Endodermal cell (in vitro differentiated cells): ENCODE measurements around the gene NECTIN3. TPM values are rescaled to one million over a fixed set of nuclear protein-coding genes. Genes with fewer than 3 reads are reported as not detected.
A peak's percentile ranks its signal among the peaks of the same experiment; 100 is the strongest.

Experiments used
- DNase-seq: peaks from one replicate; pipeline ENCODE4 v3.0.0-alpha.2; 2017
- H3K27ac ChIP-seq: 2 replicates; pipeline ENCODE4 v1.5.1; 2013; ENCODE audit warnings: mild to moderate bottlenecking, low read depth, low read length, moderate library complexity
- H3K27me3 ChIP-seq: 2 replicates; pipeline ENCODE4 v1.6.1; 2013; ENCODE audit warnings: mild to moderate bottlenecking, low read length, moderate library complexity; ENCODE audit not compliant: insufficient read depth, control insufficient read depth, poor library complexity, severe bottlenecking
- H3K36me3 ChIP-seq: 2 replicates; pipeline ENCODE4 v1.7.0; 2013; ENCODE audit warnings: mild to moderate bottlenecking, low read length, moderate library complexity; ENCODE audit not compliant: control insufficient read depth, insufficient read depth
- H3K4me1 ChIP-seq: one replicate; pipeline ENCODE4 v1.7.0; 2013; ENCODE audit warnings: low read length; ENCODE audit not compliant: control insufficient read depth, insufficient read depth
- H3K4me3 ChIP-seq: 2 replicates; pipeline ENCODE4 v1.5.1; 2013; ENCODE audit warnings: mild to moderate bottlenecking, low read length, moderate library complexity
- H3K9ac ChIP-seq: 2 replicates; pipeline ENCODE4 v1.6.1; 2013; ENCODE audit warnings: mild to moderate bottlenecking, low read length, moderate library complexity; ENCODE audit not compliant: poor library complexity, severe bottlenecking; ENCODE audit errors: extremely low read depth
- H3K9me3 ChIP-seq: 2 replicates; pipeline ENCODE4 v1.6.1; 2013; ENCODE audit warnings: mild to moderate bottlenecking, low read length, moderate library complexity; ENCODE audit not compliant: control insufficient read depth
- H3K27ac Mint-ChIP-seq: 2 replicates; pipeline ENCODE4 v1.8.0; 2020; ENCODE audit warnings: mixed read lengths
- H3K27me3 Mint-ChIP-seq: 2 replicates; pipeline ENCODE4 v1.8.0; 2021; ENCODE audit warnings: mild to moderate bottlenecking, mixed read lengths; ENCODE audit not compliant: insufficient read depth
- H3K36me3 Mint-ChIP-seq: 2 replicates; pipeline ENCODE4 v1.8.0; 2020; ENCODE audit warnings: low read depth, mixed read lengths
- H3K4me1 Mint-ChIP-seq: 2 replicates; pipeline ENCODE4 v1.8.0; 2020; ENCODE audit warnings: mixed read lengths
- H3K4me3 Mint-ChIP-seq: 2 replicates; pipeline ENCODE4 v1.8.0; 2020; ENCODE audit warnings: mild to moderate bottlenecking, moderate library complexity, mixed read lengths
- H3K9me3 Mint-ChIP-seq: 2 replicates; pipeline ENCODE4 v1.8.0; 2020; ENCODE audit warnings: mild to moderate bottlenecking, mixed read lengths
- CTCF ChIP-seq: fragments of 200-600 bp; sonication (generic); conservative IDR thresholded peaks from 2 replicates; pipeline ENCODE4 v1.5.0; 2021; ENCODE audit warnings: antibody characterized with exemption, mild to moderate bottlenecking
- WGBS, 2 experiments: methylation state at CpG; one replicate each; pipeline versions ENCODE4 v1.1.5 to v1.1.7; 2013; ENCODE audit warnings: missing lambda C conversion rate in 2 of 2, mixed read lengths in 1 of 2; ENCODE audit not compliant: insufficient coverage in 1 of 2, insufficient read length in 1 of 2; 5-methylcytosine and 5-hydroxymethylcytosine counted together
- total RNA-seq, 2 donors: library from RNA; stranded (reverse); fragmentation: NEBNext Ultra II Directional in 1 of 2; extraction: Animal tissue kit (Norgen Biotek cat#: 25700) in 1 of 2; gene quantifications; 2 replicates in 1 of 2; 3 replicates in 1 of 2; pipeline ENCODE4 v1.2.1, GENCODE V29; 2021

Gene NECTIN3
- total RNA-seq, 2 donors from 2014 or later: 16.4 to 18.9 TPM

GRCh38 chr3:111190518-111190917, 118.9 kb downstream of the NECTIN3 start:
- Mint-ChIP-seq H3K9me3 (no peaks in the 10 kb centered on the region), H3K27ac (no peak overlapping the region), H3K4me3 (no peak overlapping the region), H3K4me1 (peaks cover 7% of the 10 kb centered on the region), H3K36me3 (no peaks in the 10 kb centered on the region), H3K27me3 (no peaks in the 10 kb centered on the region)
- DNase-seq: no peak
- 81 to 100% methylated on average over 1 to 2 of the region's 2 CpGs for WGBS, 2 experiments
- H3K36me3 ChIP-seq: no peaks in the 10 kb centered on the region
- no peaks in the 10 kb centered on the region for H3K9me3 ChIP-seq
- H3K27me3 ChIP-seq: no peaks in the 10 kb centered on the region
- no peak for TF ChIP-seq CTCF
- no peak overlapping the region for H3K4me3 ChIP-seq
- H3K4me1 ChIP-seq: peaks cover 3% of the 10 kb centered on the region
- H3K9ac ChIP-seq: no peak overlapping the region
- H3K27ac ChIP-seq: no peak overlapping the region

GRCh38 chr3:111193472-111193871, 121.9 kb downstream of the NECTIN3 start:
- peaks cover 3% of the 10 kb centered on the region for H3K4me1 ChIP-seq
- no peaks in the 10 kb centered on the region for H3K9me3 ChIP-seq
- H3K27ac ChIP-seq: no peak overlapping the region
- H3K9ac ChIP-seq: no peak overlapping the region
- H3K4me1 Mint-ChIP-seq: peaks cover 7% of the 10 kb centered on the region
- H3K27me3 ChIP-seq: no peaks in the 10 kb centered on the region
- no peaks in the 10 kb centered on the region for H3K36me3 Mint-ChIP-seq
- no peak for TF ChIP-seq CTCF
- WGBS, 2 experiments: 88 to 100% methylated on average over 1 to 3 of the region's 3 CpGs
- H3K27ac Mint-ChIP-seq: no peak overlapping the region
- DNase-seq: no peak
- H3K36me3 ChIP-seq: no peaks in the 10 kb centered on the region
- no peaks in the 10 kb centered on the region for H3K9me3 Mint-ChIP-seq
- H3K4me3 ChIP-seq: no peak overlapping the region
- H3K4me3 Mint-ChIP-seq: no peak overlapping the region
- H3K27me3 Mint-ChIP-seq: no peaks in the 10 kb centered on the region

GRCh38 chr3:111194048-111194447, 122.4 kb downstream of the NECTIN3 start:
- Histone ChIP-seq H3K4me3 (no peak overlapping the region), H3K27me3 (no peaks in the 10 kb centered on the region), H3K9me3 (no peaks in the 10 kb centered on the region), H3K4me1 (peaks cover 3% of the 10 kb centered on the region), H3K36me3 (no peaks in the 10 kb centered on the region), H3K27ac (no peak overlapping the region), H3K9ac (peak overlapping the region; percentile 18)
- no peak for TF ChIP-seq CTCF
- H3K9me3 Mint-ChIP-seq: no peaks in the 10 kb centered on the region
- peaks cover 7% of the 10 kb centered on the region for H3K4me1 Mint-ChIP-seq
- no peak overlapping the region for H3K27ac Mint-ChIP-seq
- no CpG with 5 or more reads among the region's 1 CpG for WGBS, 2 experiments
- H3K27me3 Mint-ChIP-seq: no peaks in the 10 kb centered on the region
- no peaks in the 10 kb centered on the region for H3K36me3 Mint-ChIP-seq
- DNase-seq: no peak
- no peak overlapping the region for H3K4me3 Mint-ChIP-seq
